Skeletal muscle cell (primary cell): ENCODE results near the gene CLEC16A.
"Not testable (repeated sequence)": the region's sequence is repeated elsewhere in the genome, so short reads cannot be mapped to it uniquely, and the experiment has no call there.

Experiments
- DNase-seq: peaks from one replicate; pipeline ENCODE4 v3.0.0-alpha.2; 2010; ENCODE audit warnings: low read depth
- H3K4me3 ChIP-seq: 2 replicates; pipeline ENCODE4 v1.5.1; 2011; ENCODE audit warnings: low read depth, mild to moderate bottlenecking, control low read depth, low read length, moderate library complexity

Gene CLEC16A

GRCh38 chr16:10937068-10937859 is 7.1 kb upstream of the CLEC16A start:
- DNase-seq: no peak
- no peak overlapping the region for H3K4me3 ChIP-seq

DNA sequence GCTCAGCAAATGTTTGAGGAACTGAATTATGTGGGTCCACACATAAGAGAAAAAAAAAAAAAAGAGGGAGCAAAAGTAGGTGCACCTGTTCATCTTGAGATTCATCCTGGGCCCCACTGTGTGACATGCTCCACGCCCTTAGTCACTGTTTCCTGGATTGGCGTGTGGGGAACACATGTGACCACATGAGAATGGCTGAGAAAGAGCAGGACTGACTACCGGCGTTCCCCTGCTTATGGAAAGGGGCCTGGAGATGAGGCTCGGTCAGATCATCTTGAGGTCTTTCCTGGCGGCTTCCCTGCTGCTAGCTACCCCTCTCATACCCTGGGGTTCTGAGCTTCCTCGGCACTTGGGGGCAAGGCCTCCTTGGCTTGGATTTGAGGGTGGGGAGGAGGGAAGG is 6.0 kb upstream of the CLEC16A start:
- no peak for DNase-seq
- no peak overlapping the region for H3K4me3 ChIP-seq

DNA sequence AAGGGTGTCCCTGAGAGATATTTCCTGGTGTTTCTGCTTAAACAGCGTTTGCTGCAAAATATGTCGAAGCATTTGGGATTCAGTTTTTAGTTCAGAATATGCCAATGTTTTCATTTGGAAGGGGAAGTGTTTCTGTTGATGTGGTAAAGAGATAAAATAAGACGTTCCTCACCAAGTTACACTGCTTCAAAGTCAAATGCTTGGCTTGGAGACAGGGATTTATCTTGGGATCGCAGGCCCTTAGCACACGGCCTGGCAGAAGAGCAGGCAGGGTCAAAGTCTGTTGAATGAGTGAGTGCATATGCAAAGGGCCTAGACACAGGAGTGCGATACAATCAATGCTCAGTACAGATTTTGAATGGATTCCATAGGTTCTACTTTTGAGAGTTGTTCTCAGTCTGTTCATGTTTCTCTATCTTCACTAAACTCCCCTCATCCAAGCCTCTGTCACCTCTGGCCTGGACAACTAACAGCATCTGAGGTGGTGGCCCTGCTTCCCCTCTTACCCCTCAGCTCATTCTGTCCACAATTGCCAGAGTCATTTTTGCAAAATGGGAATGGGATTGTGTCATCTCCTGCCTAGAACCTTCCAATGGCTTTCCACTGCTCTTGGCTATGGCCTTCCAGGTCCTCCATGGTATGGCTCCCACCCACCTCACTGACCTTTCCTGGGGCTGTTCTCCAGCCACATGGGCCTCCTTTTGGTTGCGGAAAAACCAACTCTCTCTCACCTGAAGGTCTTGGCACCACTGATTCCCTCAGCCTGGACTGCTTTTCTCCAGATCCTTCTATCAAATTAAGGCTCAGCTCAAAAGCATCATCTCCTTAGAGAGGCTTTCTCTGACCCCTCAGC is 5.3 kb upstream of the CLEC16A start:
- no peak overlapping the region for H3K4me3 ChIP-seq
- no peak for DNase-seq

DNA sequence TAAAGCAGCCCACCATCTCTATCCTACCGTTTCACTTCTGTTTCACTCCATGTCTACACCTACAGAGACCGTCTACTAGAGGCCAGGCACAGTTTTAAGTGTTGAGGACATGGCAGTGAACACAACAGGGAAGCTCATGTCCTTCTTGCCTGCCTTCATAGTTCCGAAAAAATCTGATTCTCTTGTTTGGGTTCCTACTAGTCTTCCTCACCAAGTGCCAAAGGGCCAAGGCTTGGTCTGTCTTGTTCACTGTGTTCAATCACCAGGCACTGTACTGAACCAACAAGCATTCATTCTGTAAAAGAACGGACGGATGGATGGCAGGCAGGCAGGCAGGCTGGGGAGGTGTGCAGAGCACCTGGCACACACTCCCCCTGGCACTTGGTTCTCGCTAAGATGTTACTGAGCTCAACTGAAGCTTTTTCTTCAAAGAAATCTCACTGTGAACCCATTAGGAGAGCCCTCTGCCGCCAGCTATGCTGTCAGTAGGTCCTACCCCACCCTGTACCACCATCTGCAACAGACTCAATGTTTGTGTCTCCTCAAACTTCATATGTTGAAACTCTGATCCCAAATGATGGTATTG is 4.6 kb upstream of the CLEC16A start:
- DNase-seq: no peak
- peak overlapping the region; percentile 82 for H3K4me3 ChIP-seq

GRCh38 chr16:10940501-10941079 is 3.8 kb upstream of the CLEC16A start:
- peak overlapping the region; percentile 82 for H3K4me3 ChIP-seq
- no peak for DNase-seq

DNA sequence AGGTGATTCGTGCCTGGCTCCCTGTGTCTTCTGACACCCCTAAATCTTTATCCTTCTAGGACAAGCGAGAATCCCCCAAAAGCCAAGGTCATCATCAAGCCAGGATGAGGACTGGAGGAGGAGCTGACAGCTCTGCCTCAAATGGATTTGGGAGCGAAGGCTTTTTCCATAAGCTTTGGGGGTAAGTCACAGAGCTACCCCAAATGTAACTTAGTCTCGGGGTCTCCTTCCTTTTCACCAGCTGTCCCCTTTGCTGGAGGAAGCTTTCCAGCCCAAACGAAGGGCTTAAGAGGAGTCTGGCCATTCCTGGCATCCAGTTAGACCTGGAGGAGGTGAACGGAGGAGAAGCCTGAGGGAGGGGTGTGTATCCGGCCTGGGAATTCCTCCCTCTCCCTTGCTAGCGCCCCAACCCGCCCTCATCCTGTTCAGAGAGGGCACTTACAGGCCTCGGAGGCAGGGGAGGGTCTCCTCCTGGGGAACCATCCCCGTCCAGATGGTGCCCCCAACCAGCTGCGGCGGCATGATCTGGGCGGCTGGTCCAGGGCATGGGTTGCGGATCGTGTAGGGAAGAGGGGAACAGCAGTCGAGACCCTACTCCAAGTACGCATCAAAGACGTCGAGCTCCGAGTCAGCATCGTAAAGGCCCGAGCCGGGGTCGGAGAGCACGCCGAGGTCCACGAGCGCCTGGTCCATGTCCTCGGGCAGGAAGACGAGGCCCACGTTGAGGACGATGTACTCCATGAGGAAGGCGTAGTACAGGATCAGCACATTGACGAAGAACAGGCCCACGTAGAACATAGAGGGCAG is 3.0 kb upstream of the CLEC16A start:
- H3K4me3 ChIP-seq: peak overlapping the region; percentile 82
- DNase-seq: no peak

DNA sequence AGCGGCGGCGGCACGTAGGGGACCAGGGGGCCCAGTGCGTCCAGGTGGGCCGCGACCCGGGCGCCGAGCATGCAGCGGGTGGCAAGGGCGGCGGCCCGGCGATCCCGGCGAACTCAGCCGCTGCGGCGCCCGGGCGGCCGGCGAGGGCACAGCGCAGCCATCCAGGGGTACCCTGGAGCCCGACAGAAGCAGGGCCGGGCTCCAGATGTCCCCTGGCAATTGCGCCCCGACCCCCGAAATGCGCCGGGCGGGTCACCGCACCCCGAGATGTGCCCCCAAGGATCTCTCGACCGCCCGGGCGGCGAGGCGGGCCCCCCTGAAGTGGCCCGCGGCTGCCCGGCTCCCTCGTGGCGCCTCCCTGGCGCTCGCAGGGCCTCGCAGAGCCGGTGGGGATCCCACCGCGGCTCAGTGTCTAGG is 2.4 kb upstream of the CLEC16A start:
- peak overlapping the region; percentile 82 for H3K4me3 ChIP-seq
- DNase-seq: not testable (repeated sequence)

DNA sequence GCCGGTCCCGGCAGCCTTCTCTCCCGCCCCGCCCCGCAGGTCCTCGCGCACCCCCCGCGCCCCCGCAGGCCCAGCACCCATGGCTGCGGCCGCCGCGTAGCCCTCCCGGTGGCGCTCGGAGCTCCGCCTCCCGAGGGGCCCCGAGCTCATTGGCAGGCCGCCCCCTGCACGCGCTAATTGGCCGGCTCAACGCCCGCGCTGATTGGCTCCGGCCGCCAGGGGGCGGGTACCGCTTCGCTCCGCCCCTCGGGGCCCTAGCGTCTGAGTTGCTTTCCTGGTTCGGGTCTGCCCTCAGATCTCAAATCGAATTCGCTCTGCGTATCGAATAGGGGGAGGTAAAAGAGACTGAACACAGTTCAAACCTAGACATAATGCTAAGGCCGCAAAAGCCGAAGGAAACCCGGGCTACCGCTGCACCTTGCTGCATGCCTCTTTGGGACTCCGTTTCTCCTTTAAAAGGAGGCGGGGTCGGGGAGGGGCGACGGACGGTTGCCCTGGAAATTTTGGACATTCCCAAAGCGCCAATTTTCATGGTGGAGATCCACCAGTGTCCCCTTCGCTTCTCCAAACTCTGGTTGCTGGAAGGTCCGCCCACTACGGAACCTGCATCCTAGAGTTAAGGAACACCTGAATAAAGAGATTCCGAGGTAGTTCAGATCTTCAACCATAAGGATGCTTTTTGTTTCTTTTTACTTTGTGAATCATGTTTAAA is 1.9 kb upstream of the CLEC16A start, which contains the start of gene DEXI:
Gene DEXI (minus strand): TSS at position 117 of the 712 bp plus-strand sequence. CDS start 463 bp downstream, outside the sequence.
- peak; percentile 69 for DNase-seq
- peak within 1 kb of the TSS; percentile 82 for H3K4me3 ChIP-seq

DNA sequence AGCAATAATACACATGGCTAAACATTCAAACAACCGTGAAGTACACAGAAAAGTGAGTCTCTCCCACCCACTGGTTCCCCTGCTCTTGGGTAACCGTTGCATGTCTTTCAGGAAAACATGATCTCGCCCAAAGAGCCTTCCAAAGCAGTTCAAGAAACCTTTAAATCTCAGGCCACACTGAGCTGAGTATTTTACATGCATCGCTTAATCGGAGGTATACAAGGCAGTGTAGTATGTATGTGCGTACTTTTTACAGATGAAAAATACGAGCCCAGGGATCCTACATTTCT is 1.4 kb upstream of the CLEC16A start:
- DNase-seq: no peak
- no peak overlapping the region for H3K4me3 ChIP-seq

- DNase-seq: no peak
- H3K4me3 ChIP-seq: peak overlapping the region; percentile 60
Observed at GRCh38 chr16:10945065-10945787, 862 bp downstream of the CLEC16A start.

DNA sequence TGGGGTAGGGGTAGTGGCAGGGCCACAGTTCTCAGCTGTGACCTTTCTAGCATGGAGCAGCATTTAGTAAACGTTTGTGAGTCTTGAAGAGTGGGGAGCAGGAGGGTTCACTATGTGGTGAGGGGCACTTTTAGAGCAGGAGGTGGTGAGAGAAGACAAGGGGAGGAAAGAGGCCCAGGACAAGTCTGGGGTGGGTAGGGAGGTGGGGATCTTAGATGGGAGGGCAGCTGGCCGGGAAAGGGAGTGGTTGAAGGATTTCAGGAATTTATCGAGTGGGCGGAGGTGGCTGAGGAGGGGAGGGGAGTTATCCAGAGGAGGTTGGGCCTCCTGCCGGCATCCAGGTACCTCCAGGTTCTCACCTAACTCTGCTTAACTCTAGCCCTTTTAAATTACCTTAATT is 1.9 kb downstream of the CLEC16A start:
- DNase-seq: no peak
- H3K4me3 ChIP-seq: peak overlapping the region; percentile 8

DNA sequence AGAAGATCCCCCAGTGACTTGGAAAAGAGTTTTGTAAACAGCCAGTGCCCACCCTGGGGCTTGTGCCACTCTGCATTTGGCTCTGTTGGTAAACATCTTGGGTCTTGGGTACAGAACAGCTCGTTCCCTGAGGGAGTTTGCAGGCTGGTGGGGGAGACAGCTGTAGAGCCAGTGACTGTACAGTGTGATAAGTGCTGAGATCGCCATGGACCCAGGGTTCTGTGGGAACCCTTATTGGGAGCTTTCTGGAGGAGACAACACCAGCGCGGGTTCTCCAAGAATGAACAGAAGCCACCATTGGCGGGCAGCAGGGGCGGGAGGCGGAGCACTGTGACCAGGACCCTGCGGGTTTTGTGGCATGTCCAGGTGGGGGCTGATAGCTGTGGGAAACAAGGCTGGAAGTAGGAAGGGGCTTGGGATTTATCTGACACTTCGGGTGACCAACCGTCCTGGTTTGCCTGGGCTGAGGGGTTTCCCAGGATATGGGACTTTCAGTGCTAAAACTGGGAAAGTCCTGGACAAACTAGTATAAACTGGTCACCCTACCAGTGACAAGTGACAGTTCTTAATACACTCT is 2.9 kb downstream of the CLEC16A start:
- H3K4me3 ChIP-seq: no peak overlapping the region
- DNase-seq: no peak

GRCh38 chr16:10949424-10949970 is 5.1 kb downstream of the CLEC16A start:
- no peak for DNase-seq
- H3K4me3 ChIP-seq: no peak overlapping the region

DNA sequence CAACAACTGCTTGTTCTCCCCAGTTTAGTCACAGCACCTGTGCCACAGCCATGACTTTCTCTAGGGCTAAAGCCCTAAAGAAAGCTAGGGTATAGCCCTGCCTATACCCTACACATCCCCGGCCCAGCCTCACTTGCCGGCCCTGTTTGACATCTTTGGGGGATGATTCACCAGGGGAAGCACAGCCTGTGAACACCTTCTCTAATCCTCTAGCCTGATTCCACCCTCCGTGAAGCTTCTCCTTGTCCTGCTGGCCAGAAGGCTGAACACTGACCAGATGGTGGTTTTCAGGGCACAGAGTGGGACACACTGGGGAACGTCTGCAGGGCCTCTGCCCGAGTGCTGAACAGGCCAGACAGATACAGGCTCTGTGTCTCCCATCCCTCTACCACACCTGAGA is 6.0 kb downstream of the CLEC16A start:
- DNase-seq: no peak

GRCh38 chr16:10951026-10951425 is 6.7 kb downstream of the CLEC16A start:
- no peak overlapping the region for H3K4me3 ChIP-seq
- no peak for DNase-seq

More for the DNA sequence above, 6.0 kb downstream of the CLEC16A start:
- H3K4me3 ChIP-seq: no peak overlapping the region

- H3K4me3 ChIP-seq: no peak overlapping the region
- no peak for DNase-seq
Observed at GRCh38 chr16:10954903-10955302, 10.5 kb downstream of the CLEC16A start.

DNA sequence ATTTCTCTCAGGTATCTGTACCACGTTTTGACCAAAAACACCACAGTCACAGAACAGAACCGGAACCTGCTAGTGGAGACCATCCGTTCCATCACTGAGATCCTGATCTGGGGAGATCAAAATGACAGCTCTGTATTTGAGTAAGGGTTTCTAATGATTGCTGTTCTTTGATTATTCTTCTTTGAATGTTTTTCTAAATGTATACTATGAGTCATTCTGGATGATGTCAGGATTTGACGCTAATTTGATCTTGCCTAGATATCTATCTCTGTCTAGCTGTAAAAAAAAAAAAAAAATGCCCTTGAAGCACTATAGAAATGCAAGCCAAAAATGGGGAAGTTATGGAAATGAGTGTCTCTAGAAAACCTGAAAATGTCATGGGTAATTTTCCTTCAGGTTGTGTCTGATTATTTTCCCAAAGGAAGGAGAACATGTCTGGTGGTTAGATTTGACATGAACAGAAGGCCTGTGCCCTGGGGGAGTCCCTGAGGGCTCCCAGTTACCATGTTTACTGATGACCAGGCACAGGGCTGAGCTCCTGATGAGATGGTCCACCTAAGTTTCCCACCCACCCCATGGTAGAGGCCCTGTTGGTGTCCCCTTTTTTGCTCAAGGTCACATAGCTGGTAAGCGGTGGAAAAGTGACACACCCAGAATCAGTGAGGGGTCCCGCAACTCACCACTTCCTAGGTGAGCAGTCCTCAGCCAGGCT is 13.6 kb downstream of the CLEC16A start:
- H3K4me3 ChIP-seq: no peak overlapping the region
- DNase-seq: no peak
